Gastrocnemius medialis (tissue), 4 donors: Measurements from ENCODE around the gene ATE1. TPM values are rescaled to one million over a fixed set of nuclear protein-coding genes. Genes with fewer than 3 reads are reported as not detected.

Source experiments
- ATAC-seq, 2 donors: fragments of 150-250 bp; one replicate each; pipeline ENCODE4 v1.9.1; 2016
- DNase-seq, 2 donors: peaks; one replicate each; pipeline ENCODE4 v3.0.0-alpha.2; 2019
- H3K27ac ChIP-seq, 4 donors: fragments of 200-600 bp; sonication (generic); 1 replicate in 1 of 4; 2 replicates in 3 of 4; pipeline ENCODE4 v1.5.1; 2016 to 2018; ENCODE audit warnings: mild to moderate bottlenecking in 2 of 4, moderate library complexity in 1 of 4
- H3K27me3 ChIP-seq, 3 donors: fragments of 200-600 bp; sonication (generic) in 2 of 3; 1 replicate in 1 of 3; 2 replicates in 2 of 3; pipeline versions ENCODE4 v1.5.1 to v1.6.0; 2016 to 2019; ENCODE audit warnings: mild to moderate bottlenecking in 1 of 3, moderate library complexity in 1 of 3
- H3K36me3 ChIP-seq, 2 donors: fragments of 200-600 bp; sonication (generic) in 1 of 2; one replicate each; pipeline ENCODE4 v1.5.1; 2017 to 2018
- H3K4me1 ChIP-seq, 2 donors: fragments of 200-600 bp; sonication (generic) in 1 of 2; one replicate each; pipeline ENCODE4 v1.5.1; 2016 to 2017; ENCODE audit warnings: mild to moderate bottlenecking in 2 of 2
- H3K4me3 ChIP-seq, 4 donors: fragments of 200-600 bp; sonication (generic) in 3 of 4; 1 replicate in 1 of 4; 2 replicates in 3 of 4; pipeline ENCODE4 v1.5.1; 2016 to 2019; ENCODE audit warnings: mild to moderate bottlenecking in 2 of 4
- H3K9me3 ChIP-seq, 3 donors: fragments of 200-600 bp; sonication (generic) in 2 of 3; 1 replicate in 1 of 3; 2 replicates in 2 of 3; pipeline ENCODE4 v1.5.1; 2016 to 2019
- CTCF ChIP-seq, 5 experiments: fragments of 450-650 bp in 3 of 5; fragments of 200-600 bp in 2 of 5; sonication (generic) in 2 of 5; IDR thresholded peaks in 4 of 5; conservative IDR thresholded peaks in 1 of 5; 1 replicate in 4 of 5; 2 replicates in 1 of 5; pipeline ENCODE4 v1.5.1; 2016 to 2019; ENCODE audit warnings: antibody characterized with exemption in 5 of 5, mild to moderate bottlenecking in 3 of 5, moderate library complexity in 3 of 5
- POLR2A ChIP-seq, 2 donors: fragments of 450-650 bp; IDR thresholded peaks; one replicate each; pipeline ENCODE4 v1.6.1; 2017; ENCODE audit warnings: antibody characterized with exemption in 2 of 2, mild to moderate bottlenecking in 2 of 2, moderate library complexity in 2 of 2
- in situ Hi-C, 4 donors: fragments of 200-750 bp; cut with MboI; loops; one replicate each; pipeline versions ENCODE4 v1.15.0 to v1.8.0; 2017; ENCODE audit warnings: low sequenced_read_pairs in 4 of 4
- intact Hi-C: fragments of 100-400 bp; cut with DNase I; formaldehyde crosslinking; loops from one replicate; pipeline ENCODE4 v1.15.1; 2023; ENCODE audit warnings: low total_unique reads
- total RNA-seq, 4 donors: library from RNA; depleted of rRNA; stranded (reverse); fragments of >200 nt; gene quantifications; one replicate each; pipeline versions ENCODE4 v1.1.0 to v1.2.3, GENCODE V29; 2016

ATE1 gene
- total RNA-seq, 4 donors from 2014 or later, result 34.3 to 57.6 (median 39.4) TPM

- Histone ChIP-seq H3K4me1 (peaks cover 5 to 6% of the 10 kb centered on the region in 2 donors), H3K9me3 (no peaks in the 10 kb centered on the region), H3K27me3 (no peaks in the 10 kb centered on the region), H3K36me3 (no peaks in the 10 kb centered on the region), H3K27ac (no peak overlapping the region), H3K4me3 (no peak overlapping the region)
- intact Hi-C loops (no loop called here), in situ Hi-C loops (no loop called here)
- TF ChIP-seq POLR2A (IDR thresholded peaks at IDR 0.05), result no peak
- no peak for TF ChIP-seq CTCF (IDR thresholded peaks at IDR 0.05 in 4 of 5, conservative IDR thresholded peaks at IDR 0.05 in 1 of 5)
- DNase-seq (no peak), ATAC-seq (no peak)
These were observed 114.0 kb downstream of the ATE1 start for GRCh38 chr10:121813857-121814256.

- in situ Hi-C loops (no loop called here), intact Hi-C loops (no loop called here)
- peaks cover 5 to 6% of the 10 kb centered on the region in 2 donors for H3K4me1 ChIP-seq
- no peak overlapping the region for H3K27ac ChIP-seq
- no peak for DNase-seq
- no peaks in the 10 kb centered on the region for H3K27me3 ChIP-seq
- H3K36me3 ChIP-seq, result no peaks in the 10 kb centered on the region
- no peaks in the 10 kb centered on the region for H3K9me3 ChIP-seq
- H3K4me3 ChIP-seq, result no peak overlapping the region
- TF ChIP-seq CTCF (IDR thresholded peaks at IDR 0.05 in 4 of 5, conservative IDR thresholded peaks at IDR 0.05 in 1 of 5) (no peak), POLR2A (IDR thresholded peaks at IDR 0.05) (no peak)
- ATAC-seq, result peak; percentile 46 to 52
These were observed 114.5 kb downstream of the ATE1 start for GRCh38 chr10:121813211-121813815.

GRCh38 chr10:121812031-121812430 is 115.8 kb downstream of the ATE1 start:
- Histone ChIP-seq H3K36me3 (no peaks in the 10 kb centered on the region), H3K27ac (no peak overlapping the region), H3K27me3 (no peaks in the 10 kb centered on the region), H3K9me3 (no peaks in the 10 kb centered on the region), H3K4me1 (peaks cover 5 to 6% of the 10 kb centered on the region in 2 donors), H3K4me3 (no peak overlapping the region)
- no peak for DNase-seq
- ATAC-seq, result no peak
- intact Hi-C loops (no loop called here), in situ Hi-C loops (no loop called here)
- TF ChIP-seq POLR2A (IDR thresholded peaks at IDR 0.05) (no peak), CTCF (IDR thresholded peaks at IDR 0.05 in 4 of 5, conservative IDR thresholded peaks at IDR 0.05 in 1 of 5) (no peak)

GRCh38 chr10:121811386-121811785 is 116.4 kb downstream of the ATE1 start:
- Histone ChIP-seq H3K27me3 (no peaks in the 10 kb centered on the region), H3K27ac (no peak overlapping the region), H3K4me3 (no peak overlapping the region), H3K9me3 (no peaks in the 10 kb centered on the region), H3K4me1 (peaks cover 5 to 6% of the 10 kb centered on the region in 2 donors), H3K36me3 (no peaks in the 10 kb centered on the region)
- ATAC-seq, result no peak
- no peak for DNase-seq
- in situ Hi-C loops, result no loop called here
- TF ChIP-seq POLR2A (IDR thresholded peaks at IDR 0.05) (no peak), CTCF (IDR thresholded peaks at IDR 0.05 in 4 of 5, conservative IDR thresholded peaks at IDR 0.05 in 1 of 5) (no peak)
- intact Hi-C loops, result no loop called here

- Histone ChIP-seq H3K36me3 (no peaks in the 10 kb centered on the region), H3K27ac (no peak overlapping the region), H3K9me3 (no peaks in the 10 kb centered on the region), H3K27me3 (no peaks in the 10 kb centered on the region), H3K4me1 (peaks cover 5 to 6% of the 10 kb centered on the region in 2 donors), H3K4me3 (no peak overlapping the region)
- in situ Hi-C loops (no loop called here), intact Hi-C loops (no loop called here)
- ATAC-seq (no peak), DNase-seq (no peak)
- TF ChIP-seq CTCF (IDR thresholded peaks at IDR 0.05 in 4 of 5, conservative IDR thresholded peaks at IDR 0.05 in 1 of 5), result no peak
- no peak for TF ChIP-seq POLR2A (IDR thresholded peaks at IDR 0.05)
These were observed 119.0 kb downstream of the ATE1 start for GRCh38 chr10:121808835-121809234.
